ENCODE measurements around the gene CD22.

DNA sequence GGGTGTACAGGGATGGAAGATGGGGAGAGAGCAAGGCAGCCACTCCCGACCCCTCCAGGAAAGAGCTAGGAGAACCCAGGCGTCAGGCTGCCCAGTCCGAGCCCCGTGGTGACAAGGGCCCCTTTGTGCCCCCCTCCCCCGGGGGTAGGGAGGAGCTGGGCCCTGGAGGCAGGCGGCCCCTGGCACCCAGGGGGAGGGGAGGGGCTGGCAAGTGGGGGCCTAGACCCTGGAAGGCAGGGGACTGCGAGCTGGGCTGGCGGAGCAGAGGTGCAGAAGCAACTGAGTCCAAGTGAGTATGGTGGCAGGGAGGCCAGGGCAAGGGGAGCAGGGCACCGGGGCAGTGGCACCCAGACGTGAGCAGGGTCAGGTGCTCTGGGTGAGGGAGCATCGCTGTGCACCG lies 37.1 kb upstream of the CD22 start, which contains the start of gene MAG:
- TF ChIP-seq, protein P1, sequence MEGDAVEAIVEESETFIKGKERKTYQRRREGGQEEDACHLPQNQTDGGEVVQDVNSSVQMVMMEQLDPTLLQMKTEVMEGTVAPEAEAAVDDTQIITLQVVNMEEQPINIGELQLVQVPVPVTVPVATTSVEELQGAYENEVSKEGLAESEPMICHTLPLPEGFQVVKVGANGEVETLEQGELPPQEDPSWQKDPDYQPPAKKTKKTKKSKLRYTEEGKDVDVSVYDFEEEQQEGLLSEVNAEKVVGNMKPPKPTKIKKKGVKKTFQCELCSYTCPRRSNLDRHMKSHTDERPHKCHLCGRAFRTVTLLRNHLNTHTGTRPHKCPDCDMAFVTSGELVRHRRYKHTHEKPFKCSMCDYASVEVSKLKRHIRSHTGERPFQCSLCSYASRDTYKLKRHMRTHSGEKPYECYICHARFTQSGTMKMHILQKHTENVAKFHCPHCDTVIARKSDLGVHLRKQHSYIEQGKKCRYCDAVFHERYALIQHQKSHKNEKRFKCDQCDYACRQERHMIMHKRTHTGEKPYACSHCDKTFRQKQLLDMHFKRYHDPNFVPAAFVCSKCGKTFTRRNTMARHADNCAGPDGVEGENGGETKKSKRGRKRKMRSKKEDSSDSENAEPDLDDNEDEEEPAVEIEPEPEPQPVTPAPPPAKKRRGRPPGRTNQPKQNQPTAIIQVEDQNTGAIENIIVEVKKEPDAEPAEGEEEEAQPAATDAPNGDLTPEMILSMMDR (IDR thresholded peaks at IDR 0.05), result no peak
- no peak for TF ChIP-seq POLR2A (IDR thresholded peaks at IDR 0.05)
- peak in 1 of 2 donors; percentile 27 for TF ChIP-seq EP300 (IDR thresholded peaks at IDR 0.05)

Data from tibial nerve (tissue), 4 donors.